B cell (primary cell): ENCODE data around the gene PLXNB2.

Source experiments
- EZH2 ChIP-seq: IDR thresholded peaks from 2 replicates; pipeline ENCODE4 v1.6.1; 2012; ENCODE audit warnings: borderline replicate concordance, low read depth, mild to moderate bottlenecking, moderate library complexity, low read length; ENCODE audit not compliant: insufficient read depth, poor library complexity, severe bottlenecking
- TF ChIP-seq, protein P1 (sequence below): fragments of 200-600 bp; IDR thresholded peaks from one replicate; pipeline ENCODE4 v1.8.0; 2022; ENCODE audit warnings: antibody characterized with exemption, mild to moderate bottlenecking

DNA sequence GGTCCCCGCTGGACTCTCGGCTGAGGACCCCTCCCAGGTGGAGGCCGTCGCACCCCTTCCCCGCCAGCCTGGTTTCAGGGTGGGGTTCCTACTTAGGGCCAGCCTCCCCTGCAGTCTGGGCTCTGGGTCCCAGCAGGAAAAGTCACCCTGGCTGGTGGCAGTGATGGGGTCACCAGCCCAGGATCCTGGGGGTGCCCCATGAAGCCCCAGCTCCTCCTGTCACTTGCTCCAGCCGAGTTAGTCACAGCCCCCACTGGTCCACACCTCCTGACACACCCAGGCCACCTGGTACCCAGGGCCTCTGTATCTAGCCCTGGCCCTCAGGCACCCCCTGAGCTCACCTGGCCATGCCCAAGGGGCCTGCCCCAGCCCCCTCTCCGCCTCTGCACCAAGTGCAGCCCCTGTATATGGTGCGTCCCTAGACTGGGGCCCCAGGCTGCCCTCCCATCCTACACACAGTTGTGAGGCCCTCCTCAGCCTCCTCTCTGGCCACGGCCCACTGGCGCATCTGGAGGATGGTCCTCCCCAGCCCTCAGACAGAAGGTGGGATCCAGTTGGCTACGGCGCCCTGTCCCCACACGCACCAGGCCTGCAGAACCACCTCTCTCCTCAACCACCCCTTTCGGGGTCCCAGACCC, 6.7 kb downstream of the PLXNB2 start:
- TF ChIP-seq, protein P1, sequence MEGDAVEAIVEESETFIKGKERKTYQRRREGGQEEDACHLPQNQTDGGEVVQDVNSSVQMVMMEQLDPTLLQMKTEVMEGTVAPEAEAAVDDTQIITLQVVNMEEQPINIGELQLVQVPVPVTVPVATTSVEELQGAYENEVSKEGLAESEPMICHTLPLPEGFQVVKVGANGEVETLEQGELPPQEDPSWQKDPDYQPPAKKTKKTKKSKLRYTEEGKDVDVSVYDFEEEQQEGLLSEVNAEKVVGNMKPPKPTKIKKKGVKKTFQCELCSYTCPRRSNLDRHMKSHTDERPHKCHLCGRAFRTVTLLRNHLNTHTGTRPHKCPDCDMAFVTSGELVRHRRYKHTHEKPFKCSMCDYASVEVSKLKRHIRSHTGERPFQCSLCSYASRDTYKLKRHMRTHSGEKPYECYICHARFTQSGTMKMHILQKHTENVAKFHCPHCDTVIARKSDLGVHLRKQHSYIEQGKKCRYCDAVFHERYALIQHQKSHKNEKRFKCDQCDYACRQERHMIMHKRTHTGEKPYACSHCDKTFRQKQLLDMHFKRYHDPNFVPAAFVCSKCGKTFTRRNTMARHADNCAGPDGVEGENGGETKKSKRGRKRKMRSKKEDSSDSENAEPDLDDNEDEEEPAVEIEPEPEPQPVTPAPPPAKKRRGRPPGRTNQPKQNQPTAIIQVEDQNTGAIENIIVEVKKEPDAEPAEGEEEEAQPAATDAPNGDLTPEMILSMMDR: no peak
- TF ChIP-seq EZH2: no peak
